ENCODE data around the gene SMYD3. TPM values are rescaled to one million over a fixed set of nuclear protein-coding genes. Genes with fewer than 3 reads are reported as not detected.

The SMYD3 gene
- total RNA-seq, 1 experiment from 2014 or later, result 35.1 TPM

DNA sequence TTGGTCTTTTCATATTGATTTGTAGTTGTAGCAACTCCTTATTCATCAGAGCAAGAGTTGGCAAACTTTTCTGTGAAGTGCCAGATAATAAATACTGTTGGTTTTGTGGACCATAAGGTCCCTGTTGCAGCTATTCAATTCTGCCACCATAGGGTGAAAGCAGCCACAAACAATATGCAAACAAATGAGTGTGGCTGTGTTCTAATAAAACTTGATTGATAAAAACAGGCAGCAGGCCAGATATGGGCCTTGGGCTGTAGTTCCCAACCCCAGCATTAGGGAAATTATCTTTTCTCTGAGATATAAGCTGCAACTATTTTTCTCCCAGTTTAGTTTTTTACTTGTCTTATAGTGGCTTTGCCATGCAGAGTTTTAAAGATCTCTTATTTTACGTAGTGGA, 469.2 kb downstream of the SMYD3 start:
- BruUV-seq (replicated peaks), result no TSS peak
- Mint-ChIP-seq H3K27ac (ENCODE audit: unreplicated experiment) (no peak overlapping the region), H3K27me3 (ENCODE audit: unreplicated experiment) (no peaks in the 10 kb centered on the region), H3K9me3 (ENCODE audit: low read depth, unreplicated experiment) (no peaks in the 10 kb centered on the region), H3K36me3 (ENCODE audit: insufficient read depth, unreplicated experiment) (no peaks in the 10 kb centered on the region), H3K4me1 (ENCODE audit: low read depth, unreplicated experiment) (no peaks in the 10 kb centered on the region), H3K4me3 (ENCODE audit: low read depth, unreplicated experiment) (no peak overlapping the region)
- CTCF ChIA-PET, result no interaction called here
- TF ChIP-seq, protein P1, sequence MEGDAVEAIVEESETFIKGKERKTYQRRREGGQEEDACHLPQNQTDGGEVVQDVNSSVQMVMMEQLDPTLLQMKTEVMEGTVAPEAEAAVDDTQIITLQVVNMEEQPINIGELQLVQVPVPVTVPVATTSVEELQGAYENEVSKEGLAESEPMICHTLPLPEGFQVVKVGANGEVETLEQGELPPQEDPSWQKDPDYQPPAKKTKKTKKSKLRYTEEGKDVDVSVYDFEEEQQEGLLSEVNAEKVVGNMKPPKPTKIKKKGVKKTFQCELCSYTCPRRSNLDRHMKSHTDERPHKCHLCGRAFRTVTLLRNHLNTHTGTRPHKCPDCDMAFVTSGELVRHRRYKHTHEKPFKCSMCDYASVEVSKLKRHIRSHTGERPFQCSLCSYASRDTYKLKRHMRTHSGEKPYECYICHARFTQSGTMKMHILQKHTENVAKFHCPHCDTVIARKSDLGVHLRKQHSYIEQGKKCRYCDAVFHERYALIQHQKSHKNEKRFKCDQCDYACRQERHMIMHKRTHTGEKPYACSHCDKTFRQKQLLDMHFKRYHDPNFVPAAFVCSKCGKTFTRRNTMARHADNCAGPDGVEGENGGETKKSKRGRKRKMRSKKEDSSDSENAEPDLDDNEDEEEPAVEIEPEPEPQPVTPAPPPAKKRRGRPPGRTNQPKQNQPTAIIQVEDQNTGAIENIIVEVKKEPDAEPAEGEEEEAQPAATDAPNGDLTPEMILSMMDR (IDR thresholded peaks at IDR 0.05; ENCODE audit: unreplicated experiment), result no peak
- intact Hi-C loops (cut with micrococcal nuclease; ENCODE audit: unreplicated experiment), result no loop called here
- DNase-seq, result no peak

DNA sequence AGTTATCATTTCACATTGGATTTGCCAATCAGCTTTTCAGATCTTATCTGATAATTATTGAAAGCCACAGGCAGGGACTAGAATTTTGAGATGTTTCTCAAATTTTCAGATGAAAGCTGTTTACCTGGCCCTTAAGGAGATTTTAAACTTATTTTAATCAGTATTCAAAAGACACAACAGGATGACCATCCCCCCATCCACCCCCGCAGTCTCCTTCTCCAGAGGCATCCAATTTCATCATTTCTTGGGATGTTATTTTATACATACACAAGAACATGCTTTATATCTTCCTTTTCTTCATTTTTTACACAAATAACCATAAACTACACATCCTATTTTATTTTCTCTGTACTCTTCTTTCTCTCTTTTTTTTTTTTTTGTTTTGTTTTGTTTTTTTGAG, 470.9 kb downstream of the SMYD3 start:
- peaks cover 12% of the 10 kb centered on the region for H3K4me1 Mint-ChIP-seq (ENCODE audit: low read depth, unreplicated experiment)

DNA sequence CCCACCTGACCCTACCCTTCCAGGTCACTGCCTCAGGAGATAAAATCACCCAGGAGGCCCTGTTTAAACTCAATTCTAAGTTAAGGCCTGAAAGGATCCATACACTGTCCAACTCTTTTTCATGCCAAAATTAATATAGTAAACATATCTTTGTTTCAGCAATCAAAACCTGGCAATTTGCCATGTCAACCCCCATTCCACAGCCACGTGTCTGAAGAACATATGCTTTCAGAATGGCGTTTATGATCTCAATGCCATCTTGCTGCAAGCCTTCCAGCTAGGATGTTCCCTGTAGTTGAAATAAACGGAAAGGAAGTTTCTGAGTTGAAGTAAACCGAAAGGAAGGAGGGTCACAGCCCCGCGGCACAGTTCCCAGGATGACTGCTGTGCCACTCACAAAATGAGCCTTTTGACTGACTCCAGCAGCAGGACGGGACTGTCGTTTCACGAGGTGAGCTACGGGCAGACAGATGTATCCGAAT, 472.0 kb downstream of the SMYD3 start:
- H3K27ac Mint-ChIP-seq (ENCODE audit: unreplicated experiment), result no peak overlapping the region
- DNase-seq, result no peak
- no peaks in the 10 kb centered on the region for H3K36me3 Mint-ChIP-seq (ENCODE audit: insufficient read depth, unreplicated experiment)
- H3K9me3 Mint-ChIP-seq (ENCODE audit: low read depth, unreplicated experiment), result no peaks in the 10 kb centered on the region
- H3K4me3 Mint-ChIP-seq (ENCODE audit: low read depth, unreplicated experiment), result no peak overlapping the region
- H3K27me3 Mint-ChIP-seq (ENCODE audit: unreplicated experiment), result no peaks in the 10 kb centered on the region
- CTCF ChIA-PET, result no interaction called here
- H3K4me1 Mint-ChIP-seq (ENCODE audit: low read depth, unreplicated experiment), result peaks cover 12% of the 10 kb centered on the region
- BruUV-seq (replicated peaks), result no TSS peak
- TF ChIP-seq, protein P1 (IDR thresholded peaks at IDR 0.05; ENCODE audit: unreplicated experiment), result no peak
- intact Hi-C loops (cut with micrococcal nuclease; ENCODE audit: unreplicated experiment), result no loop called here

More for the DNA sequence above, 470.9 kb downstream of the SMYD3 start:
- CTCF ChIA-PET, result interaction anchor here (0.6 to 0.7 kb wide), 2 partner anchors 149 to 547 kb away, joined by 3 to 4 read pairs; no protein-coding TSS in a partner anchor
- DNase-seq, result no peak
- Mint-ChIP-seq H3K27ac (ENCODE audit: unreplicated experiment) (no peak overlapping the region), H3K9me3 (ENCODE audit: low read depth, unreplicated experiment) (no peaks in the 10 kb centered on the region), H3K27me3 (ENCODE audit: unreplicated experiment) (no peaks in the 10 kb centered on the region), H3K4me3 (ENCODE audit: low read depth, unreplicated experiment) (no peak overlapping the region), H3K36me3 (ENCODE audit: insufficient read depth, unreplicated experiment) (no peaks in the 10 kb centered on the region)
- TF ChIP-seq, protein P1 (IDR thresholded peaks at IDR 0.05; ENCODE audit: unreplicated experiment), result no peak
- intact Hi-C loops (cut with micrococcal nuclease; ENCODE audit: unreplicated experiment), result no loop called here
- BruUV-seq (replicated peaks), result no TSS peak

DNA sequence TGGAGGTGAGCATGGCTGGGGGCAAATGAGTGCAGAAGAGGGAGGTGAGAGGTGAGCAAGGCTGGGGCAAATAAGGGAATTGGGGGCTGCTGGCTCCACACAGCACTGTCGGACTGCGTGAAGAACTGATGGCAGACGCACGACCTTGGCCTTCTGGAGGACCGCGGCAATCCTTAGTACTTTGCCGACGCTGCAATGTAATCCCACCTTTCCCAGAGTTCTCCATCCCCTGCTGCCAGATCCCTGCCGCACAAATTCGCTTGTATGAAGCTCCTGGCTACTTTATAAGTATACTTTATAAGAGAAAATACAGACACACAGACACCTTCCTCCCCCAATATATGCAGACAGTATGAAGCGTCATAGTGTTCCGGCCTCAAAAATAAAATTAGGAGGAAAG, 472.4 kb downstream of the SMYD3 start:
- Mint-ChIP-seq H3K4me1 (ENCODE audit: low read depth, unreplicated experiment) (peaks cover 12% of the 10 kb centered on the region), H3K27me3 (ENCODE audit: unreplicated experiment) (no peaks in the 10 kb centered on the region), H3K4me3 (ENCODE audit: low read depth, unreplicated experiment) (no peak overlapping the region), H3K9me3 (ENCODE audit: low read depth, unreplicated experiment) (no peaks in the 10 kb centered on the region), H3K27ac (ENCODE audit: unreplicated experiment) (no peak overlapping the region), H3K36me3 (ENCODE audit: insufficient read depth, unreplicated experiment) (no peaks in the 10 kb centered on the region)
- no TSS peak for BruUV-seq (replicated peaks)
- intact Hi-C loops (cut with micrococcal nuclease; ENCODE audit: unreplicated experiment), result no loop called here
- TF ChIP-seq, protein P1 (IDR thresholded peaks at IDR 0.05; ENCODE audit: unreplicated experiment), result no peak
- DNase-seq, result no peak
- CTCF ChIA-PET, result no interaction called here
